ENCODE data around the gene SLC39A11.
"Not testable (repeated sequence)": the region's sequence is repeated elsewhere in the genome, so short reads cannot be mapped to it uniquely, and the experiment has no call there.

Gene SLC39A11

GRCh38 chr17:72916991-72917390 lies 175.5 kb downstream of the SLC39A11 start:
- no peak for DNase-seq (ENCODE audit: low spot score)

DNA sequence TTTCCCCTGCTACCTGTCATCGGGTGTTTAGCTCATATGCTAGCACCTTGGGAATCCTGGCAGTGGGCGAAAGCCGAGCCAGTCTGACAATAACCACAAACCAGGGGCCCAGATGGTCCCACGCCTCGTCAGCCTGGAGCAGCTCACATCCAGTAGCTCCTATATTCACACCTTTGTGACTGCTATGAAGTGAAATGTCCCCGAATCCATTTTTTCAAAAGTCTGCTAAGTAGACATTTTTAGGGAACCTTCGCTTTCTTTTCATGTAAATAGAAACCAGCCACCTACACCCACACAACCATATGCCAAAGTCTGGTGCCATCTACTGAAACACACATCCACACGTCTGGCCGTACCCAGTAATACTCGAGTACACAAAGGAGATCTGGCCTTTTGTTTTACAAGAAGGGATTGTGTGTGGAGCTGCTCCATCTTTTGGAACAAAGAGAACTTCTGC lies 176.8 kb downstream of the SLC39A11 start:
- no peak for DNase-seq (ENCODE audit: low spot score)

GRCh38 chr17:72913142-72913682 lies 179.3 kb downstream of the SLC39A11 start:
- no peak for DNase-seq (ENCODE audit: low spot score)

DNA sequence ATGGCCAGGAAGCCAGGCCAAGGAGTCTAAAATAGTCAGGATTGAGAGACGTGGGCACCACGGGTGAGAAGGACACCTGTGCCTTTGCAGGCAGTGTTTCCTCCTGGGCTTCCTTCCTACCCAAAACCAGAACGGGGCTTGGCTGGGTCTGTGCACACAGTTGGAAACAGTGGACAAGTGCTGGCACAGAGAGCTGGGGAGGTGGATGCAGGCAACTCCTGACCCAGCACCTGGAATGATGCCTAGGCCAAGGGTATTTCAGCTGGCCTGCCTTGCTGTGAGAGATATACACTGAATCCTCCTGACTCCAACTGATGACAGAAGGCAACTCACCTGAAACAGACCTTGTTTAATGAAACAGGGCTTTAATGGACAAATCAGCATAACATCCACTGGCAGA lies 186.2 kb downstream of the SLC39A11 start:
- DNase-seq (ENCODE audit: low spot score), result no peak

- no peak for DNase-seq (ENCODE audit: low spot score)
These were observed 189.0 kb downstream of the SLC39A11 start for GRCh38 chr17:72903522-72903921.

- no peak for DNase-seq (ENCODE audit: low spot score)
These were observed 190.8 kb downstream of the SLC39A11 start for GRCh38 chr17:72901657-72902056.

GRCh38 chr17:72901083-72901482 lies 191.4 kb downstream of the SLC39A11 start:
- DNase-seq (ENCODE audit: low spot score), result no peak

- DNase-seq (ENCODE audit: low spot score), result no peak
These were observed 191.9 kb downstream of the SLC39A11 start for GRCh38 chr17:72900654-72900971.

DNA sequence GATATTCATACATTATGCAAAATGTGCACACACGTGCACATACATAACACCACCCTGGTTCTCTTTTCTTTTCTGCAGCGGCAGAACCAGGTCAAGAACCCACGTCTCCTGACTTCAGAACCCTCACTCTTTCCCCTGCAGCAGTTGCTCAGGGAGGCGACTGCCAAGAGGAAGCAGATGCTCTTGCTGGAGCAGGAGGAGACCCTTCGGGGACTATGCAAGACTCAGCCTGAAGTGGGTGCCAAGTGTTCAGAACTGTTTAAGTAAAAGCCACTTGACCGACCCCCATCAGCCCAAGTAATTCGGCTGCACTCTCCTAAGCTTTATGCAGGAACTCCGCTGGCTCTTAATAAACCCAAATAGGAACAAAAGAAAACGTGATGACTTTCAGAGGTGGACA lies 193.8 kb downstream of the SLC39A11 start:
- DNase-seq (ENCODE audit: low spot score), result no peak

- not testable (repeated sequence) for DNase-seq (ENCODE audit: low spot score)
These were observed 196.2 kb downstream of the SLC39A11 start for GRCh38 chr17:72896288-72896687.

DNA sequence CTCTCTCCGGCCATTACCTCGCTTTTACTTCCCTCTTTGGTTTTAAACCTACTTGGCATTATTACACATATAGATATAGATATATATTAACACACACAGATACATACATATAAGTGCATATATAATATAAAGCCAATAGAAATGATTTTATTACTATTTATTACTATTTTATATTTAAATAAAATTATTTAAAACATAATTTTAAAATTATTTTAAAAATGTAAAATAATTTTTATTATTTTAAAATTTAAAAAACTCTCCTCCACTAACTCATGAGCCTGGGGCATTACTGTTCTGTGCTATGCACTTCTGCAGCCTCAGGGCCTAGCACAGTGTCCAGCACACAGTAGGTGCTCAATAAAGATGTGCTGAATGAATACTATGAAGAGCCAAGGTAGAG lies 200.9 kb downstream of the SLC39A11 start:
- DNase-seq (ENCODE audit: low spot score), result no peak

DNA sequence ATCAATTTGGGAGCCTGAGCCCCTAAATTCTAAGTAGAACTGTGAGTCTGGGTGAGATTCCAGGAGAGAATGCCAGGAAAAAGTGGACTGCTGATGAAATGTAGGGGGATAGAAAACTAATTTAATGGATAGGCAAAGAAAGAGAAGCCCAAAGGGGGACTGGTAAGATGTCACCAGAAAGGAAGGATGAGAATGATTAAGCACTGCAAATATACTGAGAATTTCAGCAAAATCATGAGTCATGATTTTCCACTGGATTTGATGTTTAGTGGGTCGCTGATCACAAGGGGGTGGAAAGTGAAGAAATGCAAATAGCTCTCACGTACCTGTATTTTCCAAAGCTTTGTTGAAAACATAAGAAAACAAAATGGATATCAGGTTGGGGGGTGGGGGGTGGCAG lies 201.8 kb downstream of the SLC39A11 start:
- no peak for DNase-seq (ENCODE audit: low spot score)

DNA sequence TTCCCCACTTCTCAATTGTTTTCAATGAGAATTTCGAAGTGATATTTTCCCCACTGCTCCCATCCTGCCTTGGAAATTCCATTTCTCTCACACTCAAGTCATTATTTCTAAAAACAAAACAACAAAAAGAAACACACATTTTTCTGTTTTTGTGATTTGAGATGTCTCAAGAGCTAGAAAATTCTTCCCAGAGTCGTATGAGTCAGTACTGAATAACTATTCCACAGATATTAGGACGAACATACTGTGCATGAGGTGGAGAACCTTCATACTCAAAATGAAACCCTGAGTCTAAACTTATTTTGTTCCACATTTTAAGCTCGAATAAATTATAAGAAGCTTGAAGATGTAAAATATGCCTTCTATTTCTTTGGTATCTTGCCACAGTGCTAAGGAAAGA lies 204.6 kb downstream of the SLC39A11 start:
- DNase-seq (ENCODE audit: low spot score), result no peak

DNA sequence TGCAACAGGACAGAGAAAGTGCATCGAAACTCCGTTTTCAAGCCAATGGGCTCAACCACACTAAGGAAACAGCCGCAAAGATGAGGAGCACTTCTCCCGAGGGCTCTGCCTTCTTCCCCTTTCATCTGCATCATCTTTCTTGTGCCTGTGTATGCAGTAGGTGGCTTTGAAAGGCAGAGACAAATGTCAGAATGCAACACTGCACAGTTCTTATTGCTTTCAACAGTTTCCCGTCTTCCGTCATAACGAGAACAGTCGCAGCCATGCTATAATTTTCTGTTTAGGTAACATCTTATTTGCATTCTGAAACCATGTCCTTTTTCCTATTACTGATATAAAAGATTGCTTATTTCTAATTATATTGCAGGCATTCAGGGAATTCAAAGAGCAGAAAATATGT lies 205.2 kb downstream of the SLC39A11 start:
- no peak for DNase-seq (ENCODE audit: low spot score)

- no peak for DNase-seq (ENCODE audit: low spot score)
These were observed 205.9 kb downstream of the SLC39A11 start for GRCh38 chr17:72886622-72887021.

- DNase-seq (ENCODE audit: low spot score), result no peak
These were observed 208.4 kb downstream of the SLC39A11 start for GRCh38 chr17:72884066-72884465.

DNA sequence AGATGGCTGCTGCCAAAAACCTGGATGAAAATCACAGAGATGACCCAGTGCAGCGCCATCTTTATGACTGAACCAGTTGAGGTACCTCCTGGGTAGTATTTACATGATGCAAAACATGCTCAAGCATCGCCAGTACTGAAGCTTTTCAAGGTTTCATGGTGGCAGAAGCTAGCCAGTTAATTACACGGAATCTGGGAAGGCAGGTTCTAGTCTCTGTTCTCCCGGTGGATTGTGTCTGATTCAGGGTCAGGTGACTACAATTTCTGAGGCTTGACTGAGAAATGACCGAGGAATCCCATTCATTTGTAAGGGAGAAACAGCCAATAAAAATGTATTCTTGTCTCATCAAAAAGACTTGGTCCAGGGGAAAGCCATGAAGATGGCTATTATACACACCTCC lies 209.1 kb downstream of the SLC39A11 start:
- DNase-seq (ENCODE audit: low spot score), result no peak

DNA sequence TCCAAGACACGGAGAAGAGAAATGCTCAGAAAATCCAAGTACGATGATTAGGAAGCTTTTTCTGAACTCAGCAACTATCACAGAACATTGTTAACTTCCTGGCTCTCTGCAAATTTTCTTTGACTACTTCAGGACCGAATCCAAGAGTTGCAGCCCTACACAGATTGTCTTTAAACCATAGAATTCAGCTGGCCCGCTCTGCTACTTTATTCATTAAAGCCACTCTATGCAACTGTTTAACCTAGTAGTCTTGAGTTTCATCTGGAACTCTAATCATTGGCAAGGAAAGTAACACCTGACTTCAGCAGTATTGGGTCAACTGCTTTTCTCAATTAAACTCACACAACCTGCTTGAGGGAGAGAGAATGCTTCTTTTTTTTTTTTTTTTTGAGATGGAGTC lies 210.1 kb downstream of the SLC39A11 start:
- DNase-seq (ENCODE audit: low spot score), result no peak

DNA sequence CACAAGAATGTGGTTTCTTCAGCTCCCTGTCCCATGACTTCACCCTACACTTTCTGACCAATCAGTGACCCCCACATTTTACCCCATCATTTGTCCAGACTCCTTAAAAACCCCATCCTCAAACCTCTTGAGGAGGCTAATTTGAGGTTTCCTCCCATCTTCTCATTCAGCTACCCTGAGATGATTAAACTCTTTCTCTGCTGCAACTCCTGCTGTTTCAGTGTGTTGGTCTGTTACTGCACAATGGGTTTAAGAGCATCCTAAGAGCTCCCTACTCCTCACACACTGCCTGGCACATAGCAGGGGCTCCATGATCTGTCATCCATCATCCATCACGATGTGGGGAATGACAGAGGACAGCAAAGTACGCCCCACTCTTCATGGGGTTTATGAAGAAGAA lies 212.6 kb downstream of the SLC39A11 start:
- no peak for DNase-seq (ENCODE audit: low spot score)

DNA sequence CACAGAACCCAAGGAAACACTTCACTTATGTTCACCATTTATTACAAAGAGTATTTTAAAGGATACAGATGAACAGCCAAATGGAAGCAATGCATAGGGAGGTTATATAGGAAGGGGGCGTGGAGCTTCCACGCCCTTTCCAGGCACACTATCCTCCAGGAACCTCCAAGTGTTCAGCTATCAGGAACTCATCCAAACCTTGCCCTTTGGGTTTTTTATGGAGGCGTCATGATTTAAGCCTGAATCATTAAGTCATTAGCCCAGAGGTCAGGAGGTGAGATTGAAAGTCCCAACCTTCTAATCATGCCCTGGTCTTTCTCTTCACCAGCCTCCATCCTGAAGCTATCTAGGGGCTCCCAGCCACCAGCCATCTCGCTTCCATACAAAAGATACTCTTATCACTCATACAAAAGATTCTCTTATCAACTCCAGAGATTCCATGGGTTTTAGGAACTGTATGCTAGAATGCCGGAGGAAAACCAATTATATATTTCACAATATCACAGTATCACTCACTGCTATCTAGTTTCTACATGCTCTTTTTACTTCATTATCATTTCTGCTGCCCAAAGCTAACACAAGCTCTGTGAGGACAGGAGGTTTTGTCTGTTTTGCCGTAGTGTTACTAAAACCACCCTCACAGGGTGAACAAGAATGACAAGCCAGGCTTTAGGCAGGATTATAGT lies 213.4 kb downstream of the SLC39A11 start:
- no peak for DNase-seq (ENCODE audit: low spot score)

DNA sequence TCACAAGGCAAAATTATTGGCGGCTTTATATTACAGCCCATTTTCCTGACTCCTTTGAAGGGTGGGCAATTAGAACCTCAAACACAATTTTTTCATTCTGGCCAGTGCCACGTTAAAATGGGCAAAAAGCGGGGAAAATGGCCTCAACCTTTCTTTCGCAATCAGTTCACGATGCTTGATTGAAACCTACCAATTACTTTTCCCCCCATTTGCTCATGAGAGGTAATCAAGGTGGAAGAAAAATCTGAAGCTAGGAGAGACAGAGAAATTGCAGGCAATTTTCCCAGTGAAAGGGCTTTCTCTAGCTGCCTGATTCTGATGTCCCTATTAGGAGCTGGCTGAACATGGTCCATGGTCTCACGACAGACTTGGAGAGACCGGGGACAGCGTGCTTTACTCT lies 215.1 kb downstream of the SLC39A11 start:
- no peak for DNase-seq (ENCODE audit: low spot score)

GRCh38 chr17:72876413-72876812 lies 216.1 kb downstream of the SLC39A11 start:
- DNase-seq (ENCODE audit: low spot score), result no peak

GRCh38 chr17:72875361-72875760 lies 217.1 kb downstream of the SLC39A11 start:
- DNase-seq (ENCODE audit: low spot score), result no peak

- DNase-seq (ENCODE audit: low spot score), result no peak
These were observed 220.1 kb downstream of the SLC39A11 start for GRCh38 chr17:72872396-72872795.
